K562 (cell line): ENCODE measurements around the gene LZTR1. TPM values are rescaled to one million over a fixed set of nuclear protein-coding genes. Genes with fewer than 3 reads are reported as not detected.

Experiments
- ETV6 ChIP-seq, 3 experiments: fragments of 150-350 bp in 1 of 3; sonication (generic) in 1 of 3; formaldehyde crosslinking in 1 of 3; IDR thresholded peaks; 2 replicates each; pipeline versions ENCODE4 v1.6.1 to v1.8.0; 2014 to 2022; ENCODE audit warnings: borderline replicate concordance in 2 of 3, low read depth in 2 of 3, antibody characterized with exemption in 1 of 3, low read length in 1 of 3, mild to moderate bottlenecking in 1 of 3, missing genetic modification reagents in 1 of 3
- FIP1L1 ChIP-seq: fragments of 200-400 bp; formaldehyde crosslinking; IDR thresholded peaks from 2 replicates; pipeline ENCODE4 v1.6.1; 2018; ENCODE audit warnings: mild to moderate bottlenecking, low read depth, low read length; ENCODE audit not compliant: poor library complexity, severe bottlenecking
- HIVEP1 ChIP-seq: fragments of 250-450 bp; sonication (Bioruptor Pico); IDR thresholded peaks from 2 replicates; pipeline ENCODE4 v1.4.0; 2020; ENCODE audit warnings: mild to moderate bottlenecking
- KLF10 ChIP-seq: fragments of 250-450 bp; sonication (Bioruptor Pico); IDR thresholded peaks from 2 replicates; pipeline ENCODE4 v1.6.1; 2021; ENCODE audit warnings: matching md5 sums
- MBD2 ChIP-seq: sonication (generic); IDR thresholded peaks from 2 replicates; pipeline ENCODE4 v1.6.1; 2016; ENCODE audit warnings: low read depth, borderline replicate concordance
- MXI1 ChIP-seq: IDR thresholded peaks from 2 replicates; pipeline ENCODE4 v1.6.1; 2011; ENCODE audit warnings: low read depth, mild to moderate bottlenecking, improper control_type of control experiment, low read length
- NR2C1 ChIP-seq, 2 experiments: fragments of 450-650 bp; IDR thresholded peaks; 2 replicates each; pipeline ENCODE4 v1.6.1; 2017; ENCODE audit warnings: mild to moderate bottlenecking in 2 of 2, antibody characterized with exemption in 1 of 2, inconsistent platforms in 1 of 2, missing compliant biosample characterization in 1 of 2, missing genetic modification characterization in 1 of 2
- NR2F6 ChIP-seq: fragments of 450-650 bp; formaldehyde crosslinking; IDR thresholded peaks from 2 replicates; pipeline ENCODE4 v1.4.0; 2020; ENCODE audit warnings: mild to moderate bottlenecking
- POLR2H ChIP-seq: IDR thresholded peaks from 2 replicates; pipeline ENCODE4 v1.6.1; 2016; ENCODE audit warnings: missing genetic modification characterization, low read depth, mild to moderate bottlenecking, control low read depth, missing compliant biosample characterization, moderate library complexity
- WHSC1 ChIP-seq: IDR thresholded peaks from one replicate; pipeline ENCODE4 v1.6.1; 2012; ENCODE audit warnings: low read length, control low read depth, inconsistent platforms
- ZFP30 ChIP-seq: fragments of 250-450 bp; sonication (Bioruptor Pico); IDR thresholded peaks from 2 replicates; pipeline ENCODE4 v1.8.0; 2022; ENCODE audit warnings: moderate library complexity, mild to moderate bottlenecking, inconsistent platforms, borderline replicate concordance
- ZKSCAN1 ChIP-seq: fragments of 150-350 bp; IDR thresholded peaks from 2 replicates; pipeline ENCODE4 v1.6.1; 2016; ENCODE audit warnings: low read depth, low read length
- ZNF583 ChIP-seq: fragments of 250-450 bp; sonication (Bioruptor Pico); IDR thresholded peaks from 2 replicates; pipeline ENCODE4 v1.4.0; 2020
- polyA plus RNA-seq, 8 experiments: library from polyadenylated mRNA; depleted of rRNA in 4 of 8; stranded (reverse) in 5 of 8; unstranded in 3 of 8; fragments of >200 nt; fragmentation: Nextera tagmentation in 2 of 8; fragmentation: Illumina TruSeq in 1 of 8; extraction: Ambion mirVana in 2 of 8; extraction: Trizol in 1 of 8; gene quantifications; 2 replicates each; pipeline versions ENCODE4 v1.2.1 to v1.2.3, GENCODE V29; 2011 to 2014; ENCODE audit warnings: inconsistent platforms in 1 of 8, missing spikeins in 1 of 8
- total RNA-seq, 7 experiments: library from RNA; depleted of rRNA in 6 of 7; stranded (reverse); fragments of >200 nt in 6 of 7; fragmentation: Illumina TruSeq in 2 of 7; extraction: Trizol in 2 of 7; gene quantifications; 2 replicates each; pipeline versions ENCODE4 v1.2.1 to v1.2.3, GENCODE V29; 2011 to 2021; ENCODE audit warnings: low replicate concordance in 1 of 7
- TF ChIP-seq, protein P1 (sequence below): fragments of 450-650 bp; formaldehyde crosslinking; IDR thresholded peaks from 2 replicates; pipeline ENCODE4 v1.4.0; 2020; ENCODE audit warnings: mild to moderate bottlenecking
- TF ChIP-seq, protein P2 (sequence below): fragments of 250-450 bp; sonication (Bioruptor Pico); IDR thresholded peaks from 2 replicates; pipeline ENCODE4 v1.5.0; 2021; ENCODE audit warnings: mild to moderate bottlenecking, moderate library complexity
- TF ChIP-seq, protein P3 (sequence below), 2 experiments: fragments of 250-450 bp in 1 of 2; fragments of 450-650 bp in 1 of 2; sonication (Bioruptor Pico) in 1 of 2; IDR thresholded peaks; 2 replicates each; pipeline versions ENCODE4 v1.6.1 to v1.8.0; 2016 to 2021; ENCODE audit warnings: mild to moderate bottlenecking in 2 of 2, moderate library complexity in 2 of 2, missing compliant biosample characterization in 1 of 2, missing genetic modification characterization in 1 of 2
- TF ChIP-seq, protein P4 (sequence below): fragments of 450-650 bp; formaldehyde crosslinking; IDR thresholded peaks from 2 replicates; pipeline ENCODE4 v1.4.0; 2022; ENCODE audit warnings: missing genetic modification characterization
- TF ChIP-seq, protein P5 (sequence below): fragments of 250-450 bp; sonication (Bioruptor Pico); IDR thresholded peaks from 2 replicates; pipeline ENCODE4 v1.8.0; 2022; ENCODE audit warnings: moderate library complexity, mild to moderate bottlenecking, inconsistent platforms
- TF ChIP-seq, protein P6 (sequence below): fragments of 250-450 bp; sonication (Bioruptor Pico); IDR thresholded peaks from 2 replicates; pipeline ENCODE4 v1.9.0; 2021; ENCODE audit warnings: mild to moderate bottlenecking

Gene LZTR1
- total and polyA plus RNA-seq, 9 of the 15 experiments (the other 6 are each of a cell fraction or from before 2014, with no cell fraction given): 2.2 to 135 (median 63.0) TPM

DNA sequence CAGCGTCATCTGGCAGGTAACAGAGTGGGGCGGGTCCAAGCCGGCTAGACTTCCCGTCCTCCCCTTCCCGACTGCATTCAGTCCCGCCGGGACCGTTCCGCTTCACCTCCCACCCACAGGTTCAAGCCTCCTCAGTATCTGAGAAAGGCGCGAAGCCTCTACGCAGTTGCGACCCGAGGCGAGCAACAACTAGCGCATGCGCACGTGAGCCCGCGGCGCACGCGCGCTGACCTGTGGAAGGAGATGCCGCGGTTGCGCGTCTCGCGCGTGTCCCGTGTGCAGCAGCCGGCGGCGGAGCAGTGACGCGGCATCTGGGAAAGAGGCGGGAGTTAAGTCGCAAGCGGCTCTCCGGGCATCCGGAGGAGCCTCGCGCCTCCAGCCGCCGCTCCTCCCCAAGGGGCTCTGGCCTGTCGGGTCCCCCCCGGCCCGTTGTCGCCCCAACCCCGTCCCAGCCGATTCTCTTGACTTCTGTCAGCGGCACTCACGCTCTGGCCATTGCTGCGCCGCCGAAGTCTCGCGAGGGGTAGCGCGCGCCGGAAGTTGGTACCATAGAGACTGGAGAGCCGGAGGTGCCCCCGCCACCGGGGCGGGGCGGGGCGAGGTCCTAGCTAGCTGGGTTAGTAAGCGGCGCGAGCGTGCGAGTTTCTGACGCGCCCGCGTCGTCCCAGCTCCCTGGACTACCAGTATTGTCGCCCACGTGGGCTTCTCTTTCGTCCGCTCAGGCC lies 19.7 kb downstream of the LZTR1 start, which contains the start of gene THAP7 (continued):
- peak; percentile 75 for TF ChIP-seq WHSC1
- peak; percentile 87; the same call in 1 of the 2 replicates for TF ChIP-seq NR2F6 (CRISPR knock-in tag)
- TF ChIP-seq, protein P1, sequence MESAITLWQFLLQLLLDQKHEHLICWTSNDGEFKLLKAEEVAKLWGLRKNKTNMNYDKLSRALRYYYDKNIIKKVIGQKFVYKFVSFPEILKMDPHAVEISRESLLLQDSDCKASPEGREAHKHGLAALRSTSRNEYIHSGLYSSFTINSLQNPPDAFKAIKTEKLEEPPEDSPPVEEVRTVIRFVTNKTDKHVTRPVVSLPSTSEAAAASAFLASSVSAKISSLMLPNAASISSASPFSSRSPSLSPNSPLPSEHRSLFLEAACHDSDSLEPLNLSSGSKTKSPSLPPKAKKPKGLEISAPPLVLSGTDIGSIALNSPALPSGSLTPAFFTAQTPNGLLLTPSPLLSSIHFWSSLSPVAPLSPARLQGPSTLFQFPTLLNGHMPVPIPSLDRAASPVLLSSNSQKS (CRISPR knock-in tag): peak; percentile 79
- no peak for TF ChIP-seq FIP1L1
- TF ChIP-seq MXI1: peak; percentile 97
- TF ChIP-seq, protein P2, sequence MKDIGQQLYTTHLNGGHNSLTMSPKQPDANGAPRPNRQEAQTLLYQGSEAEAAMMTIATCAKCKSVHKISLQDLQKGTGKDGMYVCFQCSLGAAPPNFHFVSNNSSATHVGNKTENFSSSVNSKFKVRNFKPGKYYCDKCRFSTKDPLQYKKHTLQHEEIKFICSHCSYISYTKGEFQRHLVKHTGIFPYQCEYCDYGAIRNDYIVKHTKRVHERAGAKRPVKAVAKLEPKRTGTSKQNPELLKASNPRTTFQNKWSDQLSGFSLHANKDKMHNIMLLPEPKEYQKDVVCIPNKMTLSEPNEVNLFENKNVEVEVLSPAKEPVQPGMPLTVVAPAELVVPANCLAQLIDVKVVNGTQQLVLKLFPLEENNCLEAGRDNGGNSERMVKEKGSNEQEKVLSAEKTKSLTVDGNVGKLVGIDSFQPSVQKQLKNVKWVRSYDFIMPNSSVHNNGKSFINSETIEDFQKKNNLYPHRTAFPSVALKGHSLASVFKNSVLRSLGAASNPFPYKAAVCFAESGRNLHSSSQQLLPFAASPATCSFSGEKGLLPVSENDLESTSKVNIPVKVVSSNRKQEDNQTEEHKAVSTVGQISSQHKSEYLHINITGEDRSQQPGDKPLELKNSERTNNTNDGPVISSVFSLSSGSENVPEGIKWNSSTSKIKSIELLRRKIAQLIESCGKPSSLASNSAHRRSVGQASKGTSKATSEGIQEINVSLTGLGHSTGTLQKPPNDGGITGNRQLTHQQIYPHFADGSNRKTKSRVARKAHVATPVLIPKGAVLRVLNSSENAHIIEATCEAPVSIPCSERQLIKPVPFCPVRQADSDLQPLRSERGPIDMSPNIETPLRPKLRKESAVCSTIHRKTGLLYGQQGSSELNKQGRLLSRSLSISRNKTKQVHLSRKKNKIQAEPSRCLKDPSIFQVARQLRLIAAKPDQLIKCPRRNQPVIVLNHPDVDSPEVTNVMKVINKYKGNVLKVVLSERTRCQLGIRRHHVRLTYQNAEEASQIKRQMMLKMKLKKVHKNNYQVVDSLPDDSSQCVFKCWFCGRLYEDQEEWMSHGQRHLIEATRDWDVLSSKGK (CRISPR knock-in tag): no peak
- no peak for TF ChIP-seq KLF10 (CRISPR knock-in tag)
- TF ChIP-seq NR2C1 (IDR thresholded peaks at IDR 0.05): no peak
- TF ChIP-seq NR2C1 (tag; IDR thresholded peaks at IDR 0.05): no peak
- 0 out of 2 replicates have a peak, but pooled peaks have one; percentile 88 for TF ChIP-seq HIVEP1 (CRISPR knock-in tag)
- peak; percentile 88 for TF ChIP-seq ZKSCAN1
- peak; percentile 92 for TF ChIP-seq ZNF583
- TF ChIP-seq MBD2: no peak
- TF ChIP-seq ETV6 (IDR thresholded peaks at IDR 0.05; ENCODE audit: borderline replicate concordance in 1 of 2, low read depth in 2 of 2, low read length in 1 of 2): peak in 1 of 2 experiments; percentile 15; a peak in 1 of 4 replicates
- TF ChIP-seq ETV6 (CRISPR knock-in tag; IDR thresholded peaks at IDR 0.05; ENCODE audit: borderline replicate concordance): no peak
- TF ChIP-seq, protein P3, sequence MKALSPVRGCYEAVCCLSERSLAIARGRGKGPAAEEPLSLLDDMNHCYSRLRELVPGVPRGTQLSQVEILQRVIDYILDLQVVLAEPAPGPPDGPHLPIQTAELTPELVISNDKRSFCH (CRISPR knock-in tag; IDR thresholded peaks at IDR 0.05): no peak
- TF ChIP-seq, protein P3 (tag; IDR thresholded peaks at IDR 0.05): no peak
- TF ChIP-seq POLR2H: no peak
- TF ChIP-seq, protein P4, sequence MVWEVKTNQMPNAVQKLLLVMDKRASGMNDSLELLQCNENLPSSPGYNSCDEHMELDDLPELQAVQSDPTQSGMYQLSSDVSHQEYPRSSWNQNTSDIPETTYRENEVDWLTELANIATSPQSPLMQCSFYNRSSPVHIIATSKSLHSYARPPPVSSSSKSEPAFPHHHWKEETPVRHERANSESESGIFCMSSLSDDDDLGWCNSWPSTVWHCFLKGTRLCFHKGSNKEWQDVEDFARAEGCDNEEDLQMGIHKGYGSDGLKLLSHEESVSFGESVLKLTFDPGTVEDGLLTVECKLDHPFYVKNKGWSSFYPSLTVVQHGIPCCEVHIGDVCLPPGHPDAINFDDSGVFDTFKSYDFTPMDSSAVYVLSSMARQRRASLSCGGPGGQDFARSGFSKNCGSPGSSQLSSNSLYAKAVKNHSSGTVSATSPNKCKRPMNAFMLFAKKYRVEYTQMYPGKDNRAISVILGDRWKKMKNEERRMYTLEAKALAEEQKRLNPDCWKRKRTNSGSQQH (CRISPR knock-in tag): peak; percentile 73
- TF ChIP-seq ZFP30: peak; percentile 30; the same call in 1 of the 2 replicates
- TF ChIP-seq, protein P5, sequence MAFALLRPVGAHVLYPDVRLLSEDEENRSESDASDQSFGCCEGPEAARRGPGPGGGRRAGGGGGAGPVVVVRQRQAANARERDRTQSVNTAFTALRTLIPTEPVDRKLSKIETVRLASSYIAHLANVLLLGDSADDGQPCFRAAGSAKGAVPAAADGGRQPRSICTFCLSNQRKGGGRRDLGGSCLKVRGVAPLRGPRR: peak; percentile 72; the same call in 1 of the 2 replicates
- TF ChIP-seq, protein P6, sequence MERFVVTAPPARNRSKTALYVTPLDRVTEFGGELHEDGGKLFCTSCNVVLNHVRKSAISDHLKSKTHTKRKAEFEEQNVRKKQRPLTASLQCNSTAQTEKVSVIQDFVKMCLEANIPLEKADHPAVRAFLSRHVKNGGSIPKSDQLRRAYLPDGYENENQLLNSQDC: peak; percentile 89; the same call in 1 of the 2 replicates
